HG03064 (cell line): Measurements from ENCODE around the gene PON2.
"Not testable (repeated sequence)": the region's sequence is repeated elsewhere in the genome, so short reads cannot be mapped to it uniquely, and the experiment has no call there.

ENCODE experiments used
- ATAC-seq: cut with Tn5 transposase; IDR thresholded peaks from one replicate; pipeline ENCODE4 v1.9.1; 2021; ENCODE audit warnings: low read depth; ENCODE audit not compliant: unreplicated experiment

The PON2 gene

GRCh38 chr7:95407751-95408150 is 27.1 kb downstream of the PON2 start:
- no peak for ATAC-seq

- ATAC-seq, result no peak
Measured at GRCh38 chr7:95405800-95406199, 29.0 kb downstream of the PON2 start.

- no peak for ATAC-seq
Measured at GRCh38 chr7:95405208-95405607, 29.6 kb downstream of the PON2 start.

GRCh38 chr7:95404316-95404865 is 30.4 kb downstream of the PON2 start:
- no peak for ATAC-seq

GRCh38 chr7:95398155-95398940 is 36.5 kb downstream of the PON2 start:
- no peak for ATAC-seq

- no peak for ATAC-seq
Measured at GRCh38 chr7:95397381-95397780, 37.4 kb downstream of the PON2 start.

GRCh38 chr7:95396136-95397032 is 38.4 kb downstream of the PON2 start, which contains the start of gene PON3:
TSS of gene PON3 (minus strand) at chr7:95396375. CDS start at chr7:95396350, 25 bp downstream.
- no peak for ATAC-seq

GRCh38 chr7:95395755-95396135 is 39.1 kb downstream of the PON2 start:
- ATAC-seq, result no peak

GRCh38 chr7:95394370-95394769 is 40.5 kb downstream of the PON2 start:
- no peak for ATAC-seq

GRCh38 chr7:95391761-95392160 is 43.1 kb downstream of the PON2 start:
- no peak for ATAC-seq

GRCh38 chr7:95389516-95389915 is 45.3 kb downstream of the PON2 start:
- no peak for ATAC-seq

GRCh38 chr7:95379457-95379856 is 55.4 kb downstream of the PON2 start:
- not testable (repeated sequence) for ATAC-seq

GRCh38 chr7:95376632-95377400 is 58.0 kb downstream of the PON2 start:
- no peak for ATAC-seq

- ATAC-seq, result no peak
Measured at GRCh38 chr7:95375591-95376257, 59.1 kb downstream of the PON2 start.

- no peak for ATAC-seq
Measured at GRCh38 chr7:95373323-95373722, 61.5 kb downstream of the PON2 start.

GRCh38 chr7:95368235-95368634 is 66.6 kb downstream of the PON2 start:
- ATAC-seq, result no peak

GRCh38 chr7:95367606-95368005 is 67.2 kb downstream of the PON2 start:
- ATAC-seq, result no peak

- ATAC-seq, result no peak
Measured at GRCh38 chr7:95365151-95365550, 69.7 kb downstream of the PON2 start.

- ATAC-seq, result no peak
Measured at GRCh38 chr7:95357623-95358022, 77.2 kb downstream of the PON2 start.
